Endothelial cell of umbilical vein (primary cell): ENCODE results near the gene WAC.

Experiments used
- CTCF ChIP-seq, 2 donors: IDR thresholded peaks; 1 replicate in 1 of 2; 2 replicates in 1 of 2; pipeline ENCODE4 v1.5.1; 2011; ENCODE audit warnings: low read length in 2 of 2, mild to moderate bottlenecking in 2 of 2, moderate library complexity in 2 of 2, control low read depth in 1 of 2, inconsistent platforms in 1 of 2, low read depth in 1 of 2; ENCODE audit not compliant: insufficient read depth in 1 of 2; ENCODE audit errors: extremely low read depth in 1 of 2
- EZH2 ChIP-seq: IDR thresholded peaks from 2 replicates; pipeline ENCODE4 v1.6.1; 2012; ENCODE audit warnings: borderline replicate concordance, low read depth, mild to moderate bottlenecking, moderate library complexity, low read length, inconsistent platforms; ENCODE audit not compliant: severe bottlenecking
- MYC ChIP-seq: IDR thresholded peaks from one replicate; pipeline ENCODE4 v1.6.1; 2011; ENCODE audit warnings: mild to moderate bottlenecking, low read depth, low read length
- POLR2A ChIP-seq: IDR thresholded peaks from 2 replicates; pipeline ENCODE4 v1.6.1; 2012; ENCODE audit warnings: low read depth, mild to moderate bottlenecking, control low read depth, low read length
- POLR2AphosphoS5 ChIP-seq: IDR thresholded peaks from 2 replicates; pipeline ENCODE4 v1.6.1; 2012; ENCODE audit warnings: low read depth, mild to moderate bottlenecking, control low read depth, low read length, moderate library complexity; ENCODE audit not compliant: insufficient read depth

- TF ChIP-seq CTCF (IDR thresholded peaks at IDR 0.05; ENCODE audit: extremely low read depth in 1 of 2, insufficient read depth in 1 of 2, low read depth in 1 of 2, low read length in 2 of 2) (no peak), EZH2 (no peak), POLR2AphosphoS5 (no peak), MYC (no peak), POLR2A (no peak)
These were observed 2.2 kb upstream of the WAC start for GRCh38 chr10:28530751-28531150.
